Stimulated activated CD4-positive, alpha-beta T cell treated with anti-CD3 and anti-CD28 coated beads, Interleukin-12 subunit alpha, Interleukin-12 subunit beta, amount 100 ng/mL, for 24 hours (primary cell): ENCODE measurements around the gene APOD.
A peak's percentile ranks its signal among the peaks of the same experiment; 100 is the strongest.

Experiments used
- DNase-seq, 2 experiments: peaks; one replicate each; pipeline ENCODE4 v3.0.0-alpha.2; 2020; ENCODE audit warnings: low read depth in 2 of 2

The APOD gene

DNA sequence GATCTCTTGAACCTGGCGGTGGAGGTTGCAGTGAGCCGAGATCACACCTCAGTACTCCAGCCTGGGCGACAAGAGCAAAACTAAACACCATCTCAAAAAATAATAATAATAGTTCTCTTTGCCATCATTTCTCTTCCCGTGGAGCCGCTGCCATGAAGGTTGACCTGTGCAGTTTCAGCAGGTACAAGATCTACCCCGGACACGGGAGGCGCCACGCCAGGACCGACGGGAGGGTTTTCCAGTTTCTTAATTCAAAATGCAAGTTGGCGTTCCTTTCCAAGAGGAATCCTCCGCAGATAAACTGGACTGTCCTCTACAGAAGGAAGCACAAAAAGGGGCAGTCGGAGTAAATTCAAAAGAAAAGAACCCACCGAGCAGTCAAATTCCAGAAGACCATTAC, 29.3 kb downstream of the APOD start:
- DNase-seq = no peak

DNA sequence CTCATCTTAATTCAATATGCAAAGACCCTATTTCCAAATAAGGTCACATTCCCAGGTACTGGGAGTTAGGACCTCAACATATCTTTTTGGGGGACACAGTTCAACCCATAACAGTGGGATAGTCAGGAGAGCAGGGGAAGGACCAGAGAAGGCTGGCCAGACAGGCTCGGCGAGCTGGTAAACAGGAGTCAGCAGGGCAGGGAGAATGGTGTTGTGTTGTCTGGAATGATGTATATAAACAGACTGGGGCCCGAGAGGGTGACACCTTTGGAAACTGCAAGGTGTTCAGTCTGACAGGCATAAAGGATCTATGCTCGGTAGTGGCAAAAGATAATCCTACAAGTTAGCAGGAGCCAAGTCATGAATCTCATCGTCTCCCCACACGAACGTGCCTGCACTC, 30.5 kb downstream of the APOD start:
- no peak for DNase-seq

DNA sequence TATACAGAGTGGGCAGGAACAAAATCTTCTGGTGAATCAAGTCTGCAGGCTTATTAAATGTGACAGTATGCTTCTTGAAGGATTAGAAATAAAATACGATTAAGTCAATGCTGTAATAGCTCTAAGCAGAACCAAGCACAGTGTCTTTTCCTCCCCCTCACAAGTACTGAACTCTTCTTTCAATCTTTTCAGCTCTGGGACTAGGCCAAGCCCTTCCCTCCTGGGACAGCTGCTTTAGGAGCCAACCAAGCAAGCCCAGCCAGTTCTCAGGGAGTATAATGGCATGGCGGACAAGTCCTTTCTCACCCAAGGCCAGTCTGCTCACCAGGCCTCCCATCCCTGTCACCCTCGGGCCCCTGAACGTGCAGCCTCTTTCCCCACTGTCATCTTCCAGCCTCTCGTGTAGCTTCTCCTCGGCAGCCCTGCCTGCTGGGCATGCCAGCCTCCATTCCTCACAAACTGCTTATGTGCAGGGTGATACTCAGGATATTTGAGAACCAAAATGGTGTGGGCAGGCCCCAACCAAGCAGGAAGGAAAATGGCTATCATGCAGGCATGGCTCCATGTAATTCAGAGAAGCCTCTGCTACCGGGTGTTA, 32.3 kb downstream of the APOD start:
- DNase-seq = no peak

DNA sequence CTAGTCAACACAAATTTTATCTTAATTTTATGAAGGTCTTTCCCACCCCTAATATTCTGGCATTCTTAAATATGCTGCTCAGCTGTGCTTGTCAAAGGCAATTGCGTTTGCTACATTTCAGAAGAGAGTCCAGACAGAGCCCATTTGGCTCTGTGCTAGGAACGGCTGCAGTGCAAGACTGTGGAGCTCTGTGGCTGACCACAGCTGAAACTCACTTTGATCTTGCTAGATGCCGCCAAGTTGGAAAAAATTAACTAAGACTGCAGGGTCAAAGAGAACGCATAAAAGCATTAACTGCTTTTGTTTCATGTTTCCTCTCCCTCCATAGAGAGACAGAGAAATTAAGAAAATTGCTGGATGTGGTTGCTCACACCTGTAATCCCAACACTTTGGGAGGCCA, 33.0 kb downstream of the APOD start:
- no peak for DNase-seq

DNA sequence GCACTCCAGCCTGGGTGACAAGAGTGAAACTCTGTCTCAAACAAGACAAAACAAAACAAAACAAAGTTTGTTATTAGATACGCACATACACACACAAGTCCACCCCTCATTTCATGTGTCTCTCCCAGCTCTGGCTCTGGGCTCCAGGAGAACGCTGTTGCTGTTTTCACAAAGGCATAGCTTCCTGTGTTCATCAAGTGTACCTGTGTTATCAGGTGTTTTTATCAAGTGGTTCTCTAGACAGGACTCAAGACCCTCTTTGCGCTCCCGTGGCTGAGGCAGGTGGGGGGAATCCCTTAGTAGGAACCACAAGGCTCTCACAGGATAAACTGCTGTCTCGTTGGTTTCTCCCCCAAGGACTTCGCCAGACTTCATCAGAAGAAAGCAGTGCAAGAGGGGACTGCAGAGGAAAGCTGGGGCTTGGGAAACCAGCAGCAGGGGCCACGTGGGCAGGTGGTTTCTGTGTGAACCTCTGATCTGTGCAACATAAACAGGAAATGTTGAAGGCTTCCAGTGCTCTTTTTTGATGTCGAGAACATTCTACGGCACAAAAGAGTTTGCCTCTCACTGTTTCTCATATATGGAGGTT, 33.7 kb downstream of the APOD start:
- peak; percentile 49 to 52 for DNase-seq

DNA sequence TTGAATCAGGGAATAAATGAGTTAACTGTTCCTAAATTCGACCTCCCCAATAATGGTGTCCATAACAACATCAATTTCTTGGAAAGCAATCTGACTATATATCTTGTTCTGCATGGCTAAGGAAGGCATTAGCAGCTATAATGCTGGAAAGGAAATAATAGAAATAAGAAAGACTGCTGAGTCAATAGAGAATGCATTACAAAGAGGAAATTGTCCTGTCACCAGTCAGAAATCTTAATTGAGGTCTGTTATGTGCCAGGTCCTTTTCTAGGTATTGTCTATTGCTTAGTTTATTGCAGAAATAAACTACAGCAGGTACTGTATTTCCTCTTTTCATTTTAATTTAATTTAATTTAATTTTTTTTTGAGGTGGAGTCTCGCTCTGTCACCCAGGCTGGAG, 34.8 kb downstream of the APOD start:
- no peak for DNase-seq

DNA sequence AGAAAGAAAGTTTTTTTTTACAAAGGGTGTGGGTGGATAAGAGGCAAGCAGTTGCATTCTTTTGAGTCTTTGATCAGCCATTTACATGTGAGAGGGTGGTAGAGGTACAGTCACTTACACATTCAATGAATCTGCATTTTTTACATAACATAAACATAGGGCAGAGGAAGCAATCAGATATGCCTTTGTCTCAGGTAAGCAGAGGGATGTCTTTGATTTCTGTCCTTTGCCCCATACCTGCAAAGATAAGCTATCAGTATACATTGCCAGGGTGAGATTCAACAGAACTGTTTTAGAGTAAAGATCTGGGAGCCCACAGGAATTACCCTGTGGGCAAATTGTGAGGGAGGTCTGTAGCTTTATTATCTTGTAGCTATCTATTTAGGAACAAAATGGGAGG, 35.2 kb downstream of the APOD start:
- DNase-seq = no peak

DNA sequence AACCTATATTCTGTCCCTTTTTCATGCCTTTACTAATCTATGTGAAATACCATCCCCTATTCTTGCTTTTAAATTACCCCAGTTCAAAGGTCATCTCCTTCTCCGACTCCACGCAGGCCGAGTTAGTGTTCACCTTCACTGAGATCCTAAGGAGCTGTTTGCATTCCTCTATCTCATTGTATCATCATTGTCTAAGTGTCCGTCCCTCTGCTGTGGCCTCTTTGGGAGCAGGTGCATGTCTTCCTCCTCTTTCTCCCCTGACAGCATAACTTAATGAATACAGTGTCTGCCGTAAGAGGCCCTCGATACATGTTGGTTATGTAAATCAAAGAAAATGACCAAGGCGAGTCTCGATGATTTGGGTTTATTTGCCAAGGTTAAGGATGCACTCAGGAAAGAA, 35.7 kb downstream of the APOD start:
- DNase-seq = no peak

DNA sequence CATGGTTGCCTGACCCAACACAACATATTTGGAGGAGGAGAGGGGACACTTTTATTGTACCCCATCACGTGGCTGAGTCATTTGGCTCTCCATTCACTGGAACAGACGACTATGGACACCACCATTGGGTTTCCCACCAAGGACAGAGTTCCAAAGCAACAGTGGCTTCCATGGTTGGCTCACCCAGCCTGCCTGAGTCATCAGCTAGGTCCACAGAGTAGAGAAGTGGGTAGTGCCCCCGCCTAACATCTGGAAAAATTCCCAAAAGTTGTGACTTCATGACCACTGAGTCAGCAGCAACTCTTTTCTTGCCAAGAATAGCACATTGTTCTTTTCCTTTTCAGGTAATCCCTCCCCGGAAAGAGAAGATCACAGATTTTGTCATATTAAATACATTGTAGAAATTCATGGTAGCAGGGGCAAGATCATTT, 37.6 kb downstream of the APOD start:
- no peak for DNase-seq

DNA sequence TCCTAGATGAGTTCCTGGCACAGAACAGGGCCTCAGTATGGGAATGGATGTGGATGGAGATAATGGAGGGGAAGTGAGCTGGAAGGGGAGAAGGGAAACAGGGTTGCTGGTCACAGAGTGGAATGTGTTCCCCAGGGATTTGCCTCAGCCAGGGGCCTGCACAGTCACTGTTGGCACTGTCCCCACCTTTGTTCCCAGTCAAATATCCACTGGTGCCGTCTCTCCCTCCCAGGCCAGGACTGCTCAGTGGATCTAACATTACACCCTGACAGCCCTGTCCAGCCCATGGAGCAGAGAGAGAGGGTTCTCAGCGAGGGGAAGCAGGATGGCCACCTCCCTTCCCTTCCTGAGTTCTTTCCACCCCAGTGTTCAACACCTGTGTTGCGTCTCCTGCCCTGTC, 39.1 kb downstream of the APOD start:
- no peak for DNase-seq

DNA sequence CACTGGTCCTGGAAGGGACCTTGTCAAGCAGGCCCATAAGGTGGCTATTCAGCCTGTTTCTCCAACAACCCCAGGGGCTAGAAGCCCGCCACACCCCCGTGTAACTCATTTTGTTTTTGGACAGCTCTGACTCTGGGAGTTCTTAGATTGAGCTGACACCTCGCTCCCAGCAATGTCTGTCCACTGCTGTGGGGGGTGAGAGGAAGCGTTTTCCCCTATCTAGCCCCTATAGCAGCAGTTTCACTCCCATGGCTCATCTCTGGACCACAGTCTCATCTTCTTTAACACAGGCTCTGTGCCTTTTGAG, 39.6 kb downstream of the APOD start:
- DNase-seq = no peak

DNA sequence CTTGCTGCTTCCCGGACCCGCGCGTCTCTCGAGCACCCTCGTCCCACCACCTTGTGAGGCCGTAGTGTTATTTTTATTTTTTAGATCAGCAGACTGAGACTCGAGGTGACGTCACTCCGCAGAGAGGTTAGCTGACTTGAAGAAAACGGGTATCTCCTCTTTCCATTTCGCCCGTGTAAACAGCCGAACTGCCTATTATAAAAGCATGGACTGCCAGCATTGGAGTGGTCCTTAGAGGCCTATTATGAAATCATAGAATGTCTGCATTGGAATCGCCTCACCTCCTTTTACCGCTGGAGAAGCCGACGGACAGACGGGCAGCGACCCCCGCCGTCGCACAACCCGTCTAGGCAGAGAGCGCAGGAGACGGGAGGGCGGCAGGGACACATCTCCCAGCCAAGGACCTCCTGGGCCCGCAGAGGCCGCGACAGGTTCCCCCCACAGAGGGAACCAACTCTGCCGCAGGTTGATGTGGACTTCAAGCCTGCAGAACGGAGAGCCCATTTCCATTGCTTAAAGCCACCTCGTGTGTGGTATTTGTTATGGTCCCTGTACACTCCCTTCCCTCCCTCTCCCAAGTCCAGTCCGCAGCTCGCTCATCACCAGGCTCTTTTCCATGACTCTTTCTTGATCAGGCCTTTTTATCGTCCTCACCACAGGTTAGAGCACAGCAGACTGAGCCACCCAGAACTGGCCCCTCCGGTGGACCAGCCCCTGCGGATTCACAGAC, 40.1 kb downstream of the APOD start:
- DNase-seq = no peak

DNA sequence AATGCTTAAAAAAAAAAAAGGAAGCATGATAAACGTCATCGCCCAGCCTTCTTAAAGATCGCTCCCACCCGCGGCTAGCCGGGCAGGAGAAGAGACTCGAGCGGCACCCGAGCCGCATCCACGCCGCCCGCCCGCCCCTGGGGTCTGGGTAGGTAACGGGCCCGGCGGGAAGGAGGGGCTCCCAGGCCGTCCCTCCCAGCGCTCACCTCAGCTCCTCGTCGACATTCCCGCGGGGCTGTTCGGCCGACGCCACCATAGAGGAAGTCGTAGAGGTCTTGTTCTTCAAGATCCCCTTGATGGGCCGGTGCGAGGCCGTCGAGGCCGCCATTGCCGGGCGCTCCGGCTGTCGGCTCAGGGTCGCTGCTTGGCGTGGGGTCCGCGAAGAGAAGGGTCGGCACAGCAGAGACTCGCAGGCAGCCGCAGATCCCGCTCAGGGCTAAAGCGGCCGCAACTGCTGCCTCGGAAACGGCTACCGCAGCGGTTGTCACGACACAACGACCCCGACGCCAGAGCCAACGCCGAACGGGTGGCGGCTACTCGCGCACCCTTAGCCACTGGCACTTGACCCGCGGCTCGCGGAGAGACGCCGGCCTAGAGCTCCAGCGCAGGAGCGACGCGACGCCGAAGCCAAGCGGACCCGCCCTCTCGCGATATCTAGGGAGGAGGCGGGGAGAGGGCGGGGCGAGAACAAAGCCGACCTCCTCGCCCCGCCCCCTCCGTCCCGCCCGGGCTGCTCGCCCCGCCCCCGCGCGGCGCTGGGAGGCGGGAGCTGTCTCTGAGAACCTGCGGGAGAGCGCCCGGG, 40.8 kb downstream of the APOD start, which contains the start of gene PPP1R2:
Gene PPP1R2 (minus strand): TSS at position 628 of the 802 bp plus-strand sequence. CDS start 300 bp downstream, at position 328.
- DNase-seq = peak; percentile 79 to 87

DNA sequence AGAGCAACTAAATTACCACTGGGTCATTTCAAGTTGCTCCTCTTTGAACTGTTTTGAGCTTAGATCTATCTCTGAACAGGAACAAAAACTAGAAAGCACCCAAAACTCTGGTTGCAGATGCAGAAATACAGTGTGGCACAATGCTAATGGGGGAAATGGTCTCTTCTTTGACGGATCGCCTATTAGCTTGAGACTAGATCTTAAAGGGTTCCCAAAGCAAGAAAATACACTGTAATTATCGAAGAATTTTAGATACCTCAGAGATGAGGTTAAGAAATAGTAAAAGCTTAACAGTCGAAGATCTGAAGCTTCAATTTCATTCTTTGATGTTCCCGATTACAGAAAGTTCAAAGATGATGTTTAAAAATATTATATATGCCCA, 41.4 kb downstream of the APOD start:
- DNase-seq = no peak

DNA sequence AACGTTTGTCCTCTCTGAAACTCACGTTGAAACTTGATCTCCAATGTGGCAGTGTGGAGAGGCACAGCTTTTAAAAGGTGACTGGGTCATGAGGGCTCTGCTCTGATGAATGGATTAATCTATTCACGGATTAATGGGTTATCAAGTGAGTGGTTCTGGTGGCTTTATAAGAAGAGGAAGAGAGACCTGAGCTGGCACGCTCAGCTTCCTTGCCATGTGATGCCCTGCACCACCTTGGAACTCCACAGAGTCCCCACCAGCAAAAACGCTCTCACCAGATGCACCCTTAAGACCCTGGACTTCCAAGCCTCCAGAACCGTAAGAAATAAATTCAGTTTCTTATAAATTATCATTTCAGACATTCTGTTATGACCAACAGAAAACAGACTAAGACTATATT, 43.2 kb downstream of the APOD start:
- no peak for DNase-seq

DNA sequence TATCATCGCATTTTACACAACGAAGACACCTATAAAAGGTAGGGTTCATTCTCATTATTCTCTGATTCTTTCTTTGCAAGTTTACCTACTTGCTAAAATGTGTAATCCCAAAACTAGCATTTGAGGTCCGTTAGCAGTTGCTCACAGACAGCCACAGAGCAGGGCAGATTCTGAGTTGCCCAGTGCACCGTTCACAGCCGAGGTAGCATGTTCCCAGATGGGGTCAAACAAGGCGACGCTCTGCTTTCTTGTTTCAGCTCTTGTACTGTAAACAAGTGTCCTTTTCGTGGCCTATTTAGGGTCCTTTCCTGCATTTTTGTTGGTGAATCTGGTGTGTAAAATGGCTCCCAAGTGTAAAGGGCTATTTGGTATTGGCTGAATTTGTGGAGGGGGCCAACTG, 43.7 kb downstream of the APOD start:
- DNase-seq = no peak

DNA sequence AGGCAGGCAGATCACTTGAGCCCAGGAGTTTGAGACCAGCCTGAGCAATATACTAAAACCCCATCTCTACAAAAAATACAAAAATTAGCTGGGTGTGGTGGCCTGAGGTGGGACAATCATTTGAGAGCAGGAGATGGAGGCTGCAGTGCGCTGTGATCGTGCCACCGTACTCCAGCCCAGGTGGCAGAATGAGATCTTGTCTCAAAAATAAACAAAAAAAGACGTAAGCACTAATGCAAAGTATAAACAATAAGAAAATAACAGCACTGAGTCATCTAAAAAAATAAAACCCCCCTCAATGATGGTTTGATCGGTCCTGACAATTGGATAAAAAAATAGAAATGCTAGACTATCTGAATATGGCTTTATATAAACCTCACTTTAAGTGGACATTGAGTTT, 44.3 kb downstream of the APOD start:
- no peak for DNase-seq

DNA sequence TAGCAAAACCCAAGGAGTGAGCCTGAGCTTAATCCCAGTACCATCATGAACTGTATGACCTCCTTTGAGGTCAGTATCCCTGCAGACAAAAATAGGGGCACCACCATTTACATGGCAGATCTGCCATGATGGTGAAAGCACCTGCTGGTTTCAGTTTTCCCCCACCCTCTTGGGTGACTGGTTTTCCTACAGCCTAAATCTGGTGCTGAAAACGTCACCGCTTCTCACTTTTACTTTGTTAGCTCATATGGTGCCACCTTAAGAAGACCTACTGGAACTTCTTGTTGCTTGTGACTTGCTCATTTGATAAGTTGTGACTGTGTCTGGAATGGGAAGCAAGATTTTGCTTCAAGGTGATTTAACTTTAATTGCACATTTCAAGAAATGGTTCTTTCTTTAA, 45.7 kb downstream of the APOD start:
- DNase-seq = no peak

DNA sequence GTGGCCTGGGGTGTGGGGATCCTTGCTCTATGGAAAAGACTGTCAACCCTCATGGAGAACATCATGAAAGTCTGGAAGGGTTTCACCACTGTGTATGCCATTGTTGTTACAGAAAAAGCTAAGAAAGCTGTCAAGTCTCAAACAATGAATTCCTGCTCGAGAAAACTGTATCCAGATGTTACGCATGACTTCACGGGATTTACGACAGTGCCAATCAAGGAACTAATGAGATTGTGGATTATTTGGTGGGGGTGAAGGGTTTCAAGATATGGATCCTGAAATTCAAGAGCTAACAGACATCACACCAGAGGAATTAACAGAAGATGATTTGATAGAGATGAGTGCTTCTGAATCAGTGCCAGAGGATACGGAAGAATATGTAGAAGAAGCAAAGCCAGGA, 48.4 kb downstream of the APOD start:
- DNase-seq = no peak

DNA sequence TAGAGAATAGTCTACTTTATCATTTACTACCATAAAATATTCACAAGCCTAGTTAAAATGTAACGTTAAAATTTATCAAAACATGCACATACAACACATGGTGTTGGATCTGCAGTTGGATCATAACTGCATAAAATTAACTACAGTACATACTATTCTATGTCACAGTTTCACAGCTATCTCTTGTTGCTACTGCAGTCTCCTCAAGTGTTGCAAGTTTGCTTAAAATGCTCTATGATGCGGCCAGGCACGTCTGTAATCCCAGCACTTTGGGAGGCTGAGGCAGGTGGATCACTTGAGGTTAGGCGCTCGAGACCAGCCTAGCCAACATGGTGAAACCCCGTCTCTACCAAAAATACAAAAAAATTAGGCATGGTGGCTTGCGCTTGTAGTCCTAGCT, 50.9 kb downstream of the APOD start:
- DNase-seq = no peak

DNA sequence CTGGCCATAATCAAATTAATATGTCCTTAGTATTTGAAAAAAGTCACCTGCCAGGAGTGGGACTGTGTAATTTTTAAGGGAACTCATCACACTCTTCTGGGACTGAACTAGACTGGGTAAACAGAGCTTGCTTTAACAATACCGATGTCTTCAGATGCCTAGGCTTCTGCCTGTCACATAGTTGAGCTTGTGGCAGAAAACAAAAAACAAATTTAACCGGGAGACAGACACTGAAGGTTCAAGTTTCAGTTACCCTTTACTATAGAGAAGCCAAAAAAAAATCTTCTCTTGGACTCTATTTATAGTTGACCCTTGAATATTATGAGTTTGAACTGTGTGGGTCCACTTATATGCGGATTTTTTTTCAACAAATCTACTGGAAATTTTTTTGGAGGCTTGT, 51.4 kb downstream of the APOD start:
- no peak for DNase-seq

DNA sequence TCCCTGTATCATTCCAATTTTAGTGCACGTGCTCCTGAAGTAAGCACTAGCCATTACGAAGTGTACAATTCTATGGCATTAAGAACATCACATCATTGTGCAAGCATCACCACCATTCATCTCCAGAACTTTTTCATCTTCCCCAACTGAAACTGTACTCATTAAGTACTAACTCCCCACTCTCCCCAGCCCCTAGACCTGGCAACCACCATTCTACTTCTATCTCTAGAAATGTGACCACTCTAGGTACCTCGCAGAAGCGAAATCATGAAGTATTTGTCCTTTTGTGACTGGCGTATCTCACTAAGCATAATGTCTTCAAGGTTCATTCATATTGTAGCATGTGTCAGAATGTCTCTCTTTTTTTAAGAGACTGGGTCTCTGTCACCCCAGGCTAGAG, 52.1 kb downstream of the APOD start:
- no peak for DNase-seq

DNA sequence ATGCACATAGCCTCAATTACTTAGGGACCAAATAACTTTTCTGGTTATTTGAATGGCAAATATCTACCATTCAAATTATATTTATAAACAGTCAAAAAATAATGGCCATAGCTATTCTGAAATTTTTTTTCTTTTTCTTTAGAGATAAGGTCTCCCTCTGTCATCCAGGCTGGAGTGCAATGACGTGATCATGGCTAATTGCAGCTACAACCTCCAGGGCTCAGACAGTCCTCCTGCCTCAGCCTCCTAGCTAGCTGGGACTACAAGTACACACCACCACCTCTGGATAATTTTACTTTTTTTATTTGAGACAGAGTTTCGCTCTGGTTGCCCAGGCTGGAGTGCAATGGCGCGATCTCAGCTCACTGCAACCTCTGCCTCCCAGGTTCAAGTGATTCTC, 57.2 kb downstream of the APOD start:
- DNase-seq = no peak
